GM19035 (cell line): Measurements from ENCODE around the gene MDM4.
"Not testable (repeated sequence)": the region's sequence is repeated elsewhere in the genome, so short reads cannot be mapped to it uniquely, and the experiment has no call there.

Experiments
- ATAC-seq: cut with Tn5 transposase; IDR thresholded peaks from one replicate; pipeline ENCODE4 v1.9.1; 2021; ENCODE audit not compliant: unreplicated experiment

Gene MDM4

GRCh38 chr1:204513117-204513716, 3.0 kb upstream of the MDM4 start:
- peak; percentile 39 for ATAC-seq

- ATAC-seq = no peak
Observed at GRCh38 chr1:204514828-204515227, 1.4 kb upstream of the MDM4 start.

DNA sequence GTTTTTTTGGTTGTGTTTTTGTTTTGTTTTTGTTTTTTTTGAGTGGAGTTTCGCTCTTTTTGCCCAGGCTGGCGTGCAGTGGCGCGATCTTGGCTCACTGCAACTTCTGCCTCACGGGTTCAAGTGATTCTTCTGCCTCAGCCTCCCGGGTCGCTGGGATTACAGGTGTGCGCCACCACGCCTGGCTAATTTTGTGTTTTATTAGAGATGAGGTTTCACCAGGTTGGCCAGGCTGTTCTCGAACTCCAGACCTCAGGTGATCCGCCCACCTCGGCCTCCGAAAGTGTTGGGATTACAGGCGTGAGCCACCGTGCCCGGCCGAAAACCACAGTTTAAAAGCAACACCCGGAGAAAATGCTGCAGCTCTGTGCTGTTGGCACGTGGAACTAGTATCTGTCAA, 1.2 kb downstream of the MDM4 start:
- not testable (repeated sequence) for ATAC-seq

- ATAC-seq = peak; percentile 47
Observed at GRCh38 chr1:204520834-204521709, 4.9 kb downstream of the MDM4 start.

- not testable (repeated sequence) for ATAC-seq
Observed at GRCh38 chr1:204521941-204522521, 5.8 kb downstream of the MDM4 start.

GRCh38 chr1:204523605-204524215, 7.5 kb downstream of the MDM4 start:
- ATAC-seq = no peak

DNA sequence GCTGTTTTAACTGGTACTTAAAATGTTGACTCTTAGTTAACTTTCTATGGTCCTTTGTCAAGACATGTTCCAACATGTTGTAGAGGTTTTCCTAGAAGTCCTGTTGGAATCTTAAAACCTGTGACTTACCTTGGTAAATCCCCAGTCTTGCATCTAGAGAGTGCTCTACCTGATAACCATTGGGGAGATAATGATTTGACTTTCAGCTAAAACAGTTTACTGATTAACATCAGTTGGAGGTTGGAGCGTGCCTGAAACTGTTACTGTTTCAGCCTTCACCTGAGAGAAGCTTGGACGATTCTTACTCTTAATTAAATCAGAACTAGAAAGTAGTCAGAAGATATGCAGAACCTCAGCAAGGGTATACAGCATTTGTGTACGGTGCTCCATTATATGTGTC, 8.8 kb downstream of the MDM4 start:
- ATAC-seq = no peak

GRCh38 chr1:204528241-204528640, 12.0 kb downstream of the MDM4 start:
- ATAC-seq = no peak

- ATAC-seq = no peak
Observed at GRCh38 chr1:204528677-204529076, 12.5 kb downstream of the MDM4 start.

GRCh38 chr1:204529371-204529895, 13.2 kb downstream of the MDM4 start:
- no peak for ATAC-seq

GRCh38 chr1:204530932-204531331, 14.7 kb downstream of the MDM4 start:
- peak; percentile 90 for ATAC-seq

DNA sequence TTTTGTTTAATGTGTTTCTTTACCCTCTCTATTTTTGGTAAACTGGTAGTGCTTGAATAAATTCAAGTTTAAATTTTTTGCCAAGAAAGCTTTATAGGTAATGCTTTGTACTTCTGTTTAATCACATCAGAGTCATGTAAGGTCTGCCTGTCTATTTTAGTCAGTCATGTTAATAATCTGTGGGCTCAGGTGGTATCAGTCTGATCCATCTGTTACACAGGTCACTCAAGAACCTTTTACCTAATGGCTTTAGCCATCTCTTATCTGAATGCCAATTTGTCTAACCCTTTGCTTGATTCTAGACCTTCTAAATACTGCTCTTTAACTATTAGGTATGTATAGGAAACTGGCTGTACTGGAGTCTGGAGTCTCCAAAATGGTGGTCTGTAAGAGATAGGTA, 16.6 kb downstream of the MDM4 start:
- no peak for ATAC-seq

DNA sequence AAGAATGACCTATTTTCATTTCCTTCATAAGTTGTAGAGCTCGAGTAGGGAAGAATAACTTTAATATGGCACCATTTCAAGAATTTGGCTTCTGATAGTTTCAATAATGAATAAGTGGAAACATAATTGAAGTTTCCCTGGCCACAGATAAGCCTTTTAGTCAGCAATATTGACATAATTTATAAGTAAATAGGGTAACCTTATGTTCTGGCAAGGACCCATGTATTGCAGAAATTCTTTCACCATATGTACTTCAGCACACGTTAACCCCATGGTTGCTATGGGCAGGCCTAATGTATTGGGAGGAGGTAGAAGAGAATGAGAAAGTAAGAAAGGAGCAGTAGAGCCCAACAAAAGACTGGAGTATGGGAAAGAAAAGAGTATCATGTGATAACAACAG, 25.4 kb downstream of the MDM4 start:
- ATAC-seq = no peak

- ATAC-seq = no peak
Observed at GRCh38 chr1:204544321-204544720, 28.1 kb downstream of the MDM4 start.

- ATAC-seq = no peak
Observed at GRCh38 chr1:204545202-204545601, 29.0 kb downstream of the MDM4 start.

- ATAC-seq = no peak
Observed at GRCh38 chr1:204545881-204546280, 29.7 kb downstream of the MDM4 start.

GRCh38 chr1:204548265-204548664, 32.1 kb downstream of the MDM4 start:
- ATAC-seq = no peak

DNA sequence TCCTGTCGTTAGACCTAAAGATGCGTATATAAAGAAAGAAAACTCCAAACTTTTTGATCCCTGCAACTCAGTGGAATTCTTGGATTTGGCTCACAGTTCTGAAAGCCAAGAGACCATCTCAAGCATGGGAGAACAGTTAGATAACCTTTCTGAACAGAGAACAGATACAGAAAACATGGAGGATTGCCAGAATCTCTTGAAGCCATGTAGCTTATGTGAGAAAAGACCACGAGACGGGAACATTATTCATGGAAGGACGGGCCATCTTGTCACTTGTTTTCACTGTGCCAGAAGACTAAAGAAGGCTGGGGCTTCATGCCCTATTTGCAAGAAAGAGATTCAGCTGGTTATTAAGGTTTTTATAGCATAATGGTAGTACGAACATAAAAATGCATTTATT, 33.1 kb downstream of the MDM4 start:
- ATAC-seq = no peak

- ATAC-seq = no peak
Observed at GRCh38 chr1:204550926-204551325, 34.7 kb downstream of the MDM4 start.

DNA sequence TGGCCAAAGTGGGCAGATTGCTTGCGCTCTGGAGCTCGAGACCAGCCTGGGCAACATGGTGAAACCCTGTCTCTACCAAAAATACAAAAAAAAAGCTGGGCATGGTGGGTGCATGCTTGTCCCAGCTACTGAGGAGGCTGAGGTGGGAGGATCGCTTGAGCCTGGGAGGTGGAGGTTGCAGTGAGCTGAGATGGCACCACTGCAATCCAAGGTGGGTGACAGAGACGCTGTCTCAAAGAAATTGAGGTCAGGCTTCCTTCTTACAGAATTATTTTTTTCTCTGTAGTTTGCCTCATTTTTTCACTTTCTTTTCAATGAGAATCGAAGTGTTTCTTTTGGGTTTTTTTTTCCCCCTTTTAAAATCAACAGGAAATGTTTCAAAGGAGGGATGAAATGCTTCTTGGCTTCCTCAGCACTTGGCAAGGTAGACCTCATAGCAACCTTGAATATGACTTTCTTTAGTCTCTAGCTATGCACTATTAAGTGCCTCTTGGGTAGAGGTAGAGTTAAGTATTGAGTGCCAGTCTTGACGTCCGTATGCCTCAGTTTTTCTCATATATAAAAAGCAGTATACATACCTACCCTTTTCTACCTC, 40.3 kb downstream of the MDM4 start:
- ATAC-seq = no peak

DNA sequence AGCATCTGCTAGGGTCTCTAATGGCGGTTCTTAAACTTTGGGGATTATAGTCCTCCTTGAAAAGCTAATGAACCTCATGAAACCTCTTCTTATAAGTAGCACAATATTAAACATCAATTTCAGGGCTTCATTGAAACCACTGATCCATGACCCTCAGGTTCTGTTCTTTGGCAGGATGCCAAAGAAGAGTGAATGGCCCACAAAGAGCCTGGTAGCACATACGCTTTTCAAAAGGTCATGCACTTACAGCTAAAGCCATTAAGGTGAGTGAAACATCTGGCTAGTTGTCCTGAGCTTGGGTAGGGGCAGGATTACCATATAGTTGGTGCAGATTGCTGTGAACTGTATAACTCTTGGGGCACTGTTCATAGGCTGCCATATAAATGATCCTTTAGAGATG, 42.3 kb downstream of the MDM4 start:
- no peak for ATAC-seq
